HEK293 (cell line): ENCODE measurements around the gene BCAS3.

Experiments used
- CTCF ChIA-PET: fragments of 350-600 bp; formaldehyde crosslinking; extraction: SDS; loops from one replicate; lab custom pipeline; 2021; ENCODE audit warnings: antibody characterized with exemption; lab: Yijun Ruan, JAX
- POLR2A ChIA-PET: fragments of 300-600 bp; formaldehyde crosslinking; extraction: SDS; loops from one replicate; lab custom pipeline; 2020; ENCODE audit warnings: antibody characterized with exemption, inconsistent platforms; lab: Yijun Ruan, JAX
- H3K27ac ChIP-seq: fragments of 200-500 bp; sonication (Bioruptor generic); 2 replicates; pipeline ENCODE4 v1.5.1; 2014; ENCODE audit warnings: low read depth, low read length, control low read depth, inconsistent platforms; ENCODE audit errors: extremely low read depth
- H3K36me3 ChIP-seq, 2 experiments: fragments of 200-500 bp in 1 of 2; sonication (Bioruptor generic) in 1 of 2; 1 replicate in 1 of 2; 2 replicates in 1 of 2; pipeline ENCODE4 v1.5.1; 2014 to 2017; ENCODE audit warnings: inconsistent platforms in 2 of 2, low read length in 2 of 2; ENCODE audit not compliant: control insufficient read depth in 2 of 2, insufficient read depth in 1 of 2
- H3K4me1 ChIP-seq: fragments of 200-500 bp; sonication (Bioruptor generic); 2 replicates; pipeline ENCODE4 v1.5.1; 2014; ENCODE audit warnings: mild to moderate bottlenecking, low read length, inconsistent platforms; ENCODE audit not compliant: control insufficient read depth, insufficient read depth
- H3K4me3 ChIP-seq: 2 replicates; pipeline ENCODE4 v1.5.1; 2011; ENCODE audit warnings: low read depth, mild to moderate bottlenecking, control low read depth, low read length, moderate library complexity
- H3K9me3 ChIP-seq: fragments of 200-500 bp; sonication (Bioruptor generic); 2 replicates; pipeline ENCODE4 v1.5.1; 2014; ENCODE audit warnings: low read depth, low read length, inconsistent platforms; ENCODE audit not compliant: control insufficient read depth, insufficient read depth
- BCL11A ChIP-seq: fragments of 450-650 bp; formaldehyde crosslinking; IDR thresholded peaks from 2 replicates; pipeline ENCODE4 v1.5.1; 2016; ENCODE audit warnings: low read depth, missing biosample characterization, missing genetic modification characterization
- BCL11B ChIP-seq: fragments of 450-650 bp; formaldehyde crosslinking; IDR thresholded peaks from 2 replicates; pipeline ENCODE4 v1.5.1; 2016; ENCODE audit warnings: low read depth, missing biosample characterization, missing genetic modification characterization
- KLF1 ChIP-seq: fragments of 450-650 bp; formaldehyde crosslinking; IDR thresholded peaks from 2 replicates; pipeline ENCODE4 v1.5.1; 2016; ENCODE audit warnings: missing biosample characterization, missing genetic modification characterization
- MYNN ChIP-seq: fragments of 450-650 bp; formaldehyde crosslinking; IDR thresholded peaks from 2 replicates; pipeline ENCODE4 v1.5.1; 2016; ENCODE audit warnings: missing biosample characterization, missing genetic modification characterization, borderline replicate concordance
- MZF1 ChIP-seq: fragments of 450-650 bp; formaldehyde crosslinking; IDR thresholded peaks from 2 replicates; pipeline ENCODE4 v1.5.1; 2017; ENCODE audit warnings: missing biosample characterization, missing genetic modification characterization, borderline replicate concordance
- SCRT1 ChIP-seq: fragments of 450-650 bp; formaldehyde crosslinking; IDR thresholded peaks from 2 replicates; pipeline ENCODE4 v1.5.1; 2016; ENCODE audit warnings: missing biosample characterization, missing genetic modification characterization, borderline replicate concordance
- TRIM28 ChIP-seq: IDR thresholded peaks from 2 replicates; pipeline ENCODE4 v1.6.1; 2011; ENCODE audit warnings: low read length, control low read depth, borderline replicate concordance
- YY1 ChIP-seq: fragments of 450-650 bp; formaldehyde crosslinking; IDR thresholded peaks from 2 replicates; pipeline ENCODE4 v1.5.1; 2018; ENCODE audit warnings: missing biosample characterization, missing genetic modification characterization
- ZBTB17 ChIP-seq: fragments of 450-650 bp; formaldehyde crosslinking; IDR thresholded peaks from 2 replicates; pipeline ENCODE4 v1.5.1; 2016; ENCODE audit warnings: missing biosample characterization, missing genetic modification characterization
- ZEB2 ChIP-seq: fragments of 450-650 bp; formaldehyde crosslinking; IDR thresholded peaks from 2 replicates; pipeline ENCODE4 v1.5.1; 2016; ENCODE audit warnings: missing biosample characterization, missing genetic modification characterization
- ZFHX2 ChIP-seq: fragments of 450-650 bp; formaldehyde crosslinking; conservative IDR thresholded peaks from 2 replicates; pipeline ENCODE4 v1.5.1; 2016; ENCODE audit warnings: missing biosample characterization, missing genetic modification characterization
- ZNF16 ChIP-seq: fragments of 450-650 bp; formaldehyde crosslinking; IDR thresholded peaks from 2 replicates; pipeline ENCODE4 v1.5.1; 2016; ENCODE audit warnings: low read depth, missing biosample characterization, missing genetic modification characterization
- ZNF2 ChIP-seq: fragments of 450-650 bp; formaldehyde crosslinking; IDR thresholded peaks from 2 replicates; pipeline ENCODE4 v1.5.1; 2016; ENCODE audit warnings: missing biosample characterization, missing genetic modification characterization
- ZNF391 ChIP-seq: fragments of 450-650 bp; formaldehyde crosslinking; IDR thresholded peaks from 2 replicates; pipeline ENCODE4 v1.5.1; 2016; ENCODE audit warnings: low read depth, missing biosample characterization, missing genetic modification characterization, borderline replicate concordance
- ZNF404 ChIP-seq: fragments of 450-650 bp; formaldehyde crosslinking; IDR thresholded peaks from 2 replicates; pipeline ENCODE4 v1.5.1; 2017; ENCODE audit warnings: missing biosample characterization, missing genetic modification characterization
- ZNF423 ChIP-seq: fragments of 450-650 bp; formaldehyde crosslinking; IDR thresholded peaks from 2 replicates; pipeline ENCODE4 v1.5.1; 2016; ENCODE audit warnings: missing biosample characterization, missing genetic modification characterization
- ZNF426 ChIP-seq: fragments of 450-650 bp; formaldehyde crosslinking; IDR thresholded peaks from 2 replicates; pipeline ENCODE4 v1.5.1; 2017; ENCODE audit warnings: missing biosample characterization, missing genetic modification characterization, mild to moderate bottlenecking, inconsistent platforms, moderate library complexity
- ZNF433 ChIP-seq: fragments of 450-650 bp; formaldehyde crosslinking; IDR thresholded peaks from 2 replicates; pipeline ENCODE4 v1.5.1; 2016; ENCODE audit warnings: missing biosample characterization, missing genetic modification characterization, low read depth
- ZNF549 ChIP-seq: fragments of 450-650 bp; IDR thresholded peaks from 2 replicates; pipeline ENCODE4 v1.5.1; 2018; ENCODE audit warnings: missing biosample characterization, missing genetic modification characterization, mild to moderate bottlenecking, inconsistent platforms, moderate library complexity
- ZNF558 ChIP-seq: fragments of 450-650 bp; formaldehyde crosslinking; IDR thresholded peaks from 2 replicates; pipeline ENCODE4 v1.5.1; 2016; ENCODE audit warnings: missing biosample characterization, missing genetic modification characterization
- ZNF571 ChIP-seq: fragments of 450-650 bp; formaldehyde crosslinking; IDR thresholded peaks from 2 replicates; pipeline ENCODE4 v1.5.0; 2017; ENCODE audit warnings: missing biosample characterization, missing genetic modification characterization
- ZNF585B ChIP-seq: fragments of 450-650 bp; formaldehyde crosslinking; IDR thresholded peaks from 2 replicates; pipeline ENCODE4 v1.5.1; 2016; ENCODE audit warnings: missing biosample characterization, missing genetic modification characterization
- ZNF629 ChIP-seq: fragments of 450-650 bp; formaldehyde crosslinking; IDR thresholded peaks from 2 replicates; pipeline ENCODE4 v1.5.1; 2017; ENCODE audit warnings: missing biosample characterization, missing genetic modification characterization
- ZNF660 ChIP-seq: fragments of 450-650 bp; IDR thresholded peaks from 2 replicates; pipeline ENCODE4 v1.5.1; 2018; ENCODE audit warnings: missing biosample characterization, mild to moderate bottlenecking, missing genetic modification characterization
- ZNF701 ChIP-seq: fragments of 450-650 bp; formaldehyde crosslinking; IDR thresholded peaks from 2 replicates; pipeline ENCODE4 v1.5.1; 2016; ENCODE audit warnings: missing biosample characterization, missing genetic modification characterization
- ZSCAN23 ChIP-seq: fragments of 450-650 bp; formaldehyde crosslinking; IDR thresholded peaks from 2 replicates; pipeline ENCODE4 v1.5.1; 2016; ENCODE audit warnings: missing biosample characterization, missing genetic modification characterization
- ZSCAN30 ChIP-seq: fragments of 450-650 bp; IDR thresholded peaks from 2 replicates; pipeline ENCODE4 v1.5.1; 2018; ENCODE audit warnings: missing biosample characterization, mild to moderate bottlenecking, missing genetic modification characterization, moderate library complexity
- TF ChIP-seq, protein P1 (sequence below): IDR thresholded peaks from 2 replicates; pipeline ENCODE4 v1.6.1; 2011; ENCODE audit warnings: mild to moderate bottlenecking, low read depth, low read length, borderline replicate concordance
- TF ChIP-seq, protein P2 (sequence below): fragments of 450-650 bp; formaldehyde crosslinking; IDR thresholded peaks from 2 replicates; pipeline ENCODE4 v1.5.1; 2016; ENCODE audit warnings: missing biosample characterization, missing genetic modification characterization
- TF ChIP-seq, protein P3 (sequence below): fragments of 450-650 bp; formaldehyde crosslinking; conservative IDR thresholded peaks from 2 replicates; pipeline ENCODE4 v1.5.1; 2016; ENCODE audit warnings: low read depth, missing biosample characterization, missing genetic modification characterization

Gene BCAS3

DNA sequence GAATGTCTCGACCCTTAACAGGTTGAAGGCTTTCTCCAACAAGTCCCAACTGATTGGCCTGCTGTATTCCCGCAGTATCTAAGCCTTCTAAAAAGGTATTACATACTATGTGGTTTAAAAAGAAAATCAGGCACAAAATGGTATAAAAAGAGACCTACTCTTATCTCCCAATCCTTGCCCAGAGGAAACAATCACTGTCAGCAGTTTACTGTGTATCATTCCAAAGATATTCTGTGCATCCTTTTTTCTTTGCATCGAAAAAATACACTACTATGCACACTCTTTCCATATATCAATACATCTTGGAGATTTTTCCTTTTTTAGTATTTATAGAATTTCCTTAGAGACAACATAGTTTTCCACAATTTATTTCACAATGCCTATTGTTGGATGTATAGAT lies 603.2 kb downstream of the BCAS3 start:
- Histone ChIP-seq H3K4me1 (peaks cover 16% of the 10 kb centered on the region), H3K9me3 (no peaks in the 10 kb centered on the region), H3K4me3 (no peak overlapping the region), H3K27ac (no peak overlapping the region), H3K36me3 (no peaks in the 10 kb centered on the region)
- TF ChIP-seq BCL11A (no peak), ZNF423 (tag by site-specific recombination) (no peak), ZSCAN30 (no peak), ZFHX2 (no peak), SCRT1 (tag by site-specific recombination) (no peak), BCL11B (tag by site-specific recombination) (no peak), ZNF660 (tag by site-specific recombination) (no peak), ZNF558 (tag by site-specific recombination) (no peak), ZNF16 (no peak), ZNF549 (tag by site-specific recombination) (no peak), ZSCAN23 (tag by site-specific recombination) (no peak), ZNF404 (tag by site-specific recombination) (no peak), YY1 (no peak), MZF1 (tag by site-specific recombination) (no peak), ZEB2 (no peak), ZNF433 (tag by site-specific recombination) (no peak)
- TF ChIP-seq, protein P1, sequence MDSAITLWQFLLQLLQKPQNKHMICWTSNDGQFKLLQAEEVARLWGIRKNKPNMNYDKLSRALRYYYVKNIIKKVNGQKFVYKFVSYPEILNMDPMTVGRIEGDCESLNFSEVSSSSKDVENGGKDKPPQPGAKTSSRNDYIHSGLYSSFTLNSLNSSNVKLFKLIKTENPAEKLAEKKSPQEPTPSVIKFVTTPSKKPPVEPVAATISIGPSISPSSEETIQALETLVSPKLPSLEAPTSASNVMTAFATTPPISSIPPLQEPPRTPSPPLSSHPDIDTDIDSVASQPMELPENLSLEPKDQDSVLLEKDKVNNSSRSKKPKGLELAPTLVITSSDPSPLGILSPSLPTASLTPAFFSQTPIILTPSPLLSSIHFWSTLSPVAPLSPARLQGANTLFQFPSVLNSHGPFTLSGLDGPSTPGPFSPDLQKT = no peak
- TF ChIP-seq, protein P2, sequence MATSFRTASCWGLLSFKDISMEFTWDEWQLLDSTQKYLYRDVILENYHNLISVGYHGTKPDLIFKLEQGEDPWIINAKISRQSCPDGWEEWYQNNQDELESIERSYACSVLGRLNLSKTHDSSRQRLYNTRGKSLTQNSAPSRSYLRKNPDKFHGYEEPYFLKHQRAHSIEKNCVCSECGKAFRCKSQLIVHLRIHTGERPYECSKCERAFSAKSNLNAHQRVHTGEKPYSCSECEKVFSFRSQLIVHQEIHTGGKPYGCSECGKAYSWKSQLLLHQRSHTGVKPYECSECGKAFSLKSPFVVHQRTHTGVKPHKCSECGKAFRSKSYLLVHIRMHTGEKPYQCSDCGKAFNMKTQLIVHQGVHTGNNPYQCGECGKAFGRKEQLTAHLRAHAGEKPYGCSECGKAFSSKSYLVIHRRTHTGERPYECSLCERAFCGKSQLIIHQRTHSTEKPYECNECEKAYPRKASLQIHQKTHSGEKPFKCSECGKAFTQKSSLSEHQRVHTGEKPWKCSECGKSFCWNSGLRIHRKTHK (tag by site-specific recombination) = no peak
- TF ChIP-seq, protein P3, sequence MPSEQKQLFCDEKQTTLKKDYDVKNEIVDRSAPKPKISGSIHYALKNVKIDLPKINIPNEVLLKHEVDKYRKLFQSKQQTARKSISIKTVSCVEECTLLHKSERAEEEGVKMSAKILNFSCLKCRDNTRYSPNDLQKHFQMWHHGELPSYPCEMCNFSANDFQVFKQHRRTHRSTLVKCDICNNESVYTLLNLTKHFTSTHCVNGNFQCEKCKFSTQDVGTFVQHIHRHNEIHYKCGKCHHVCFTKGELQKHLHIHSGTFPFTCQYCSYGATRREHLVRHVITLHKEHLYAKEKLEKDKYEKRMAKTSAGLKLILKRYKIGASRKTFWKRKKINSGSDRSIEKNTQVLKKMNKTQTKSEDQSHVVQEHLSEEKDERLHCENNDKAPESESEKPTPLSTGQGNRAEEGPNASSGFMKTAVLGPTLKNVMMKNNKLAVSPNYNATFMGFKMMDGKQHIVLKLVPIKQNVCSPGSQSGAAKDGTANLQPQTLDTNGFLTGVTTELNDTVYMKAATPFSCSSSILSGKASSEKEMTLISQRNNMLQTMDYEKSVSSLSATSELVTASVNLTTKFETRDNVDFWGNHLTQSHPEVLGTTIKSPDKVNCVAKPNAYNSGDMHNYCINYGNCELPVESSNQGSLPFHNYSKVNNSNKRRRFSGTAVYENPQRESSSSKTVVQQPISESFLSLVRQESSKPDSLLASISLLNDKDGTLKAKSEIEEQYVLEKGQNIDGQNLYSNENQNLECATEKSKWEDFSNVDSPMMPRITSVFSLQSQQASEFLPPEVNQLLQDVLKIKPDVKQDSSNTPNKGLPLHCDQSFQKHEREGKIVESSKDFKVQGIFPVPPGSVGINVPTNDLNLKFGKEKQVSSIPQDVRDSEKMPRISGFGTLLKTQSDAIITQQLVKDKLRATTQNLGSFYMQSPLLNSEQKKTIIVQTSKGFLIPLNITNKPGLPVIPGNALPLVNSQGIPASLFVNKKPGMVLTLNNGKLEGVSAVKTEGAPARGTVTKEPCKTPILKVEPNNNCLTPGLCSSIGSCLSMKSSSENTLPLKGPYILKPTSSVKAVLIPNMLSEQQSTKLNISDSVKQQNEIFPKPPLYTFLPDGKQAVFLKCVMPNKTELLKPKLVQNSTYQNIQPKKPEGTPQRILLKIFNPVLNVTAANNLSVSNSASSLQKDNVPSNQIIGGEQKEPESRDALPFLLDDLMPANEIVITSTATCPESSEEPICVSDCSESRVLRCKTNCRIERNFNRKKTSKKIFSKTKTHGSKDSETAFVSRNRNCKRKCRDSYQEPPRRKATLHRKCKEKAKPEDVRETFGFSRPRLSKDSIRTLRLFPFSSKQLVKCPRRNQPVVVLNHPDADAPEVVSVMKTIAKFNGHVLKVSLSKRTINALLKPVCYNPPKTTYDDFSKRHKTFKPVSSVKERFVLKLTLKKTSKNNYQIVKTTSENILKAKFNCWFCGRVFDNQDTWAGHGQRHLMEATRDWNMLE (tag by site-specific recombination) = no peak
- CTCF ChIA-PET = interaction anchor here (1.1 kb wide), 1 partner anchor 10 kb away, joined by 8 read pairs; no protein-coding TSS in a partner anchor
- POLR2A ChIA-PET = no interaction called here

GRCh38 chr17:61282377-61282776 lies 604.7 kb downstream of the BCAS3 start:
- CTCF ChIA-PET = interaction anchor here (1.6 kb wide), 1 partner anchor 108 kb away, joined by 4 read pairs; no protein-coding TSS in a partner anchor
- POLR2A ChIA-PET = no interaction called here
- Histone ChIP-seq H3K4me1 (peaks cover 22% of the 10 kb centered on the region), H3K27ac (no peak overlapping the region), H3K36me3 (no peaks in the 10 kb centered on the region), H3K4me3 (no peak overlapping the region), H3K9me3 (no peaks in the 10 kb centered on the region)
- TF ChIP-seq TRIM28 (no peak), ZNF701 (tag by site-specific recombination) (no peak), ZNF571 (tag by site-specific recombination) (no peak), ZBTB17 (no peak), BCL11A (no peak), KLF1 (tag by site-specific recombination) (no peak), ZNF426 (no peak), ZNF391 (tag by site-specific recombination) (no peak), ZNF585B (no peak), MYNN (tag by site-specific recombination) (no peak), YY1 (no peak), ZNF2 (tag by site-specific recombination) (no peak), ZNF629 (tag by site-specific recombination) (no peak)
